HEK293 (cell line): ENCODE results near the gene GMDS.

Experiments used
- EGR2 ChIP-seq: fragments of 450-650 bp; formaldehyde crosslinking; IDR thresholded peaks from 2 replicates; pipeline ENCODE4 v1.5.1; 2016; ENCODE audit warnings: low read depth, missing biosample characterization, missing genetic modification characterization
- ELK4 ChIP-seq: IDR thresholded peaks from 2 replicates; pipeline ENCODE4 v1.6.1; 2011; ENCODE audit warnings: mild to moderate bottlenecking, low read depth, low read length, borderline replicate concordance
- IKZF3 ChIP-seq: fragments of 450-650 bp; IDR thresholded peaks from 2 replicates; pipeline ENCODE4 v1.5.0; 2018; ENCODE audit warnings: missing biosample characterization, mild to moderate bottlenecking, missing genetic modification characterization, moderate library complexity
- MYNN ChIP-seq: fragments of 450-650 bp; formaldehyde crosslinking; IDR thresholded peaks from 2 replicates; pipeline ENCODE4 v1.5.1; 2016; ENCODE audit warnings: missing biosample characterization, missing genetic modification characterization, borderline replicate concordance
- SP2 ChIP-seq: fragments of 450-650 bp; formaldehyde crosslinking; IDR thresholded peaks from 2 replicates; pipeline ENCODE4 v1.5.1; 2016; ENCODE audit warnings: missing biosample characterization, missing genetic modification characterization
- SP7 ChIP-seq: fragments of 450-650 bp; formaldehyde crosslinking; IDR thresholded peaks from 2 replicates; pipeline ENCODE4 v1.5.1; 2016; ENCODE audit warnings: missing biosample characterization, missing genetic modification characterization
- TRIM28 ChIP-seq: IDR thresholded peaks from 2 replicates; pipeline ENCODE4 v1.6.1; 2011; ENCODE audit warnings: low read length, control low read depth, borderline replicate concordance
- ZFP3 ChIP-seq: fragments of 450-650 bp; formaldehyde crosslinking; IDR thresholded peaks from 2 replicates; pipeline ENCODE4 v1.5.1; 2016; ENCODE audit warnings: low read depth, missing biosample characterization, missing genetic modification characterization
- ZFP41 ChIP-seq: fragments of 450-650 bp; formaldehyde crosslinking; IDR thresholded peaks from 2 replicates; pipeline ENCODE4 v1.5.1; 2016; ENCODE audit warnings: missing biosample characterization, missing genetic modification characterization, borderline replicate concordance
- ZNF121 ChIP-seq: fragments of 450-650 bp; formaldehyde crosslinking; IDR thresholded peaks from 2 replicates; pipeline ENCODE4 v1.5.1; 2016; ENCODE audit warnings: missing biosample characterization, missing genetic modification characterization
- ZNF214 ChIP-seq: fragments of 450-650 bp; formaldehyde crosslinking; IDR thresholded peaks from 2 replicates; pipeline ENCODE4 v1.5.1; 2017; ENCODE audit warnings: missing biosample characterization, mild to moderate bottlenecking, missing genetic modification characterization, borderline replicate concordance
- ZNF223 ChIP-seq: fragments of 450-650 bp; formaldehyde crosslinking; IDR thresholded peaks from 2 replicates; pipeline ENCODE4 v1.5.1; 2016; ENCODE audit warnings: missing biosample characterization, missing genetic modification characterization
- ZNF292 ChIP-seq: fragments of 450-650 bp; formaldehyde crosslinking; IDR thresholded peaks from 2 replicates; pipeline ENCODE4 v1.5.1; 2016; ENCODE audit warnings: low read depth, missing biosample characterization, missing genetic modification characterization, borderline replicate concordance
- ZNF302 ChIP-seq: fragments of 450-650 bp; formaldehyde crosslinking; IDR thresholded peaks from 2 replicates; pipeline ENCODE4 v1.5.1; 2016; ENCODE audit warnings: missing biosample characterization, missing genetic modification characterization, low read depth
- ZNF394 ChIP-seq: fragments of 450-650 bp; formaldehyde crosslinking; IDR thresholded peaks from 2 replicates; pipeline ENCODE4 v1.5.1; 2016; ENCODE audit warnings: missing biosample characterization, missing genetic modification characterization, mild to moderate bottlenecking, moderate library complexity, borderline replicate concordance
- ZNF510 ChIP-seq: fragments of 450-650 bp; formaldehyde crosslinking; IDR thresholded peaks from 2 replicates; pipeline ENCODE4 v1.5.1; 2018; ENCODE audit warnings: mild to moderate bottlenecking, missing genetic modification characterization, missing biosample characterization; ENCODE audit not compliant: insufficient replicate concordance
- ZNF513 ChIP-seq: fragments of 450-650 bp; IDR thresholded peaks from 2 replicates; pipeline ENCODE4 v1.5.1; 2018; ENCODE audit warnings: missing biosample characterization, missing genetic modification characterization
- ZNF518A ChIP-seq: fragments of 450-650 bp; formaldehyde crosslinking; conservative IDR thresholded peaks from 2 replicates; pipeline ENCODE4 v1.5.1; 2016; ENCODE audit warnings: low read depth, missing biosample characterization, missing genetic modification characterization
- ZNF560 ChIP-seq: fragments of 450-650 bp; formaldehyde crosslinking; IDR thresholded peaks from 2 replicates; pipeline ENCODE4 v1.5.1; 2017; ENCODE audit warnings: missing biosample characterization, missing genetic modification characterization, borderline replicate concordance
- ZNF571 ChIP-seq: fragments of 450-650 bp; formaldehyde crosslinking; IDR thresholded peaks from 2 replicates; pipeline ENCODE4 v1.5.0; 2017; ENCODE audit warnings: missing biosample characterization, missing genetic modification characterization
- ZNF626 ChIP-seq: fragments of 450-650 bp; sonication (Bioruptor Pico); formaldehyde crosslinking; IDR thresholded peaks from 2 replicates; pipeline ENCODE4 v1.5.1; 2018; ENCODE audit warnings: missing biosample characterization, missing genetic modification characterization, inconsistent platforms
- ZNF658 ChIP-seq: fragments of 450-650 bp; formaldehyde crosslinking; IDR thresholded peaks from 2 replicates; pipeline ENCODE4; 2016; ENCODE audit warnings: missing biosample characterization, missing genetic modification characterization
- ZNF664 ChIP-seq: fragments of 450-650 bp; formaldehyde crosslinking; IDR thresholded peaks from 2 replicates; pipeline ENCODE4 v1.5.1; 2016; ENCODE audit warnings: missing biosample characterization, missing genetic modification characterization
- ZNF670 ChIP-seq: fragments of 450-650 bp; formaldehyde crosslinking; IDR thresholded peaks from 2 replicates; pipeline ENCODE4 v1.5.1; 2016; ENCODE audit warnings: missing biosample characterization, missing genetic modification characterization, low read depth
- ZNF692 ChIP-seq: fragments of 450-650 bp; formaldehyde crosslinking; IDR thresholded peaks from 2 replicates; pipeline ENCODE4 v1.5.1; 2016; ENCODE audit warnings: missing biosample characterization, missing genetic modification characterization
- ZNF776 ChIP-seq: fragments of 450-650 bp; formaldehyde crosslinking; IDR thresholded peaks from 2 replicates; pipeline ENCODE4 v1.5.0; 2017; ENCODE audit warnings: missing biosample characterization, missing genetic modification characterization, borderline replicate concordance
- ZNF792 ChIP-seq: fragments of 450-650 bp; formaldehyde crosslinking; IDR thresholded peaks from 2 replicates; pipeline ENCODE4 v1.5.1; 2016; ENCODE audit warnings: missing biosample characterization, missing genetic modification characterization
- ZSCAN5A ChIP-seq: fragments of 450-650 bp; formaldehyde crosslinking; IDR thresholded peaks from 2 replicates; pipeline ENCODE4 v1.5.1; 2016; ENCODE audit warnings: missing biosample characterization, missing genetic modification characterization

GMDS gene

GRCh38 chr6:1613688-1614447 is 631.5 kb downstream of the GMDS start (continued):
- TF ChIP-seq ZNF626 (no peak), TRIM28 (no peak), ZNF510 (no peak), ZNF518A (tag by site-specific recombination) (no peak), SP7 (tag by site-specific recombination) (peak; percentile 41), MYNN (tag by site-specific recombination) (no peak), SP2 (tag by site-specific recombination) (peak; percentile 45), ZFP41 (tag by site-specific recombination) (no peak), ZNF658 (tag by site-specific recombination) (no peak), ZFP3 (no peak), ZNF223 (tag by site-specific recombination) (no peak), ZNF692 (peak; percentile 46), ZNF121 (tag by site-specific recombination) (no peak), ZNF292 (tag by site-specific recombination) (no peak), ZNF792 (tag by site-specific recombination) (no peak), ZNF664 (tag by site-specific recombination) (0 out of 2 replicates have a peak, but pooled peaks have one; percentile 3), ZNF302 (tag by site-specific recombination) (no peak), ZNF670 (tag by site-specific recombination) (no peak), EGR2 (tag by site-specific recombination) (0 out of 2 replicates have a peak, but pooled peaks have one; percentile 13), ZSCAN5A (tag by site-specific recombination) (0 out of 2 replicates have a peak, but pooled peaks have one; percentile 17), IKZF3 (tag by site-specific recombination) (no peak; the same call in none of the 2 replicates), ELK4 (no peak), ZNF776 (no peak), ZNF571 (tag by site-specific recombination) (no peak), ZNF560 (tag by site-specific recombination) (no peak), ZNF394 (0 out of 2 replicates have a peak, but pooled peaks have one; percentile 14), ZNF513 (no peak), ZNF214 (tag by site-specific recombination) (no peak)
